Endodermal cell (in vitro differentiated cells): ENCODE data around the gene ALOX5AP. TPM values are rescaled to one million over a fixed set of nuclear protein-coding genes. Genes with fewer than 3 reads are reported as not detected.

ENCODE experiments used
- DNase-seq: peaks from one replicate; pipeline ENCODE4 v3.0.0-alpha.2; 2017
- H3K27ac ChIP-seq: 2 replicates; pipeline ENCODE4 v1.5.1; 2013; ENCODE audit warnings: mild to moderate bottlenecking, low read depth, low read length, moderate library complexity
- H3K27me3 ChIP-seq: 2 replicates; pipeline ENCODE4 v1.6.1; 2013; ENCODE audit warnings: mild to moderate bottlenecking, low read length, moderate library complexity; ENCODE audit not compliant: insufficient read depth, control insufficient read depth, poor library complexity, severe bottlenecking
- H3K36me3 ChIP-seq: 2 replicates; pipeline ENCODE4 v1.7.0; 2013; ENCODE audit warnings: mild to moderate bottlenecking, low read length, moderate library complexity; ENCODE audit not compliant: control insufficient read depth, insufficient read depth
- H3K4me1 ChIP-seq: one replicate; pipeline ENCODE4 v1.7.0; 2013; ENCODE audit warnings: low read length; ENCODE audit not compliant: control insufficient read depth, insufficient read depth
- H3K4me3 ChIP-seq: 2 replicates; pipeline ENCODE4 v1.5.1; 2013; ENCODE audit warnings: mild to moderate bottlenecking, low read length, moderate library complexity
- H3K9ac ChIP-seq: 2 replicates; pipeline ENCODE4 v1.6.1; 2013; ENCODE audit warnings: mild to moderate bottlenecking, low read length, moderate library complexity; ENCODE audit not compliant: poor library complexity, severe bottlenecking; ENCODE audit errors: extremely low read depth
- H3K9me3 ChIP-seq: 2 replicates; pipeline ENCODE4 v1.6.1; 2013; ENCODE audit warnings: mild to moderate bottlenecking, low read length, moderate library complexity; ENCODE audit not compliant: control insufficient read depth
- H3K27ac Mint-ChIP-seq: 2 replicates; pipeline ENCODE4 v1.8.0; 2020; ENCODE audit warnings: mixed read lengths
- H3K27me3 Mint-ChIP-seq: 2 replicates; pipeline ENCODE4 v1.8.0; 2021; ENCODE audit warnings: mild to moderate bottlenecking, mixed read lengths; ENCODE audit not compliant: insufficient read depth
- H3K36me3 Mint-ChIP-seq: 2 replicates; pipeline ENCODE4 v1.8.0; 2020; ENCODE audit warnings: low read depth, mixed read lengths
- H3K4me1 Mint-ChIP-seq: 2 replicates; pipeline ENCODE4 v1.8.0; 2020; ENCODE audit warnings: mixed read lengths
- H3K4me3 Mint-ChIP-seq: 2 replicates; pipeline ENCODE4 v1.8.0; 2020; ENCODE audit warnings: mild to moderate bottlenecking, moderate library complexity, mixed read lengths
- H3K9me3 Mint-ChIP-seq: 2 replicates; pipeline ENCODE4 v1.8.0; 2020; ENCODE audit warnings: mild to moderate bottlenecking, mixed read lengths
- CTCF ChIP-seq: fragments of 200-600 bp; sonication (generic); conservative IDR thresholded peaks from 2 replicates; pipeline ENCODE4 v1.5.0; 2021; ENCODE audit warnings: antibody characterized with exemption, mild to moderate bottlenecking
- WGBS, 2 experiments: methylation state at CpG; one replicate each; pipeline versions ENCODE4 v1.1.5 to v1.1.7; 2013; ENCODE audit warnings: missing lambda C conversion rate in 2 of 2, mixed read lengths in 1 of 2; ENCODE audit not compliant: insufficient coverage in 1 of 2, insufficient read length in 1 of 2; 5-methylcytosine and 5-hydroxymethylcytosine counted together
- long read RNA-seq, 4 experiments: library from polyadenylated mRNA in 2 of 4; library from RNA in 1 of 4; library from capped mRNA in 1 of 4; stranded (forward) in 3 of 4; unstranded in 1 of 4; transcript quantifications; one replicate each; pipeline ENCODE4 v2.0.0, GENCODE V29; 2020 to 2021; ENCODE audit warnings: inconsistent platforms in 1 of 4
- polyA plus RNA-seq, 2 experiments: library from polyadenylated mRNA; stranded (reverse); fragments of 50-300 nt; gene quantifications; one replicate each; pipeline ENCODE4 v1.2.3, GENCODE V29; 2013
- total RNA-seq, 2 donors: library from RNA; stranded (reverse); fragmentation: NEBNext Ultra II Directional in 1 of 2; extraction: Animal tissue kit (Norgen Biotek cat#: 25700) in 1 of 2; gene quantifications; 2 replicates in 1 of 2; 3 replicates in 1 of 2; pipeline ENCODE4 v1.2.1, GENCODE V29; 2021

Gene ALOX5AP
- total RNA-seq, result not detected
- 0.36 TPM for polyA plus RNA-seq (2013, experiment 1 of 2)
- polyA plus RNA-seq (2013, experiment 2 of 2), result 0.41 TPM
- long read RNA-seq, experiment 1, result 0 reads
- long read RNA-seq, experiment 2, result 0 reads
- long read RNA-seq, experiment 3, result 0 reads
- long read RNA-seq, experiment 4, result 0 reads

- Mint-ChIP-seq H3K36me3 (no peaks in the 10 kb centered on the region), H3K4me3 (no peak within 1 kb of the TSS), H3K9me3 (no peaks in the 10 kb centered on the region), H3K27me3 (peaks cover 3% of the 10 kb centered on the region), H3K4me1 (peaks cover 29% of the 10 kb centered on the region), H3K27ac (no peak within 1 kb of the TSS)
- TF ChIP-seq CTCF, result no peak
- Histone ChIP-seq H3K4me3 (no peak within 1 kb of the TSS), H3K9ac (no peak within 1 kb of the TSS), H3K4me1 (peaks cover 6% of the 10 kb centered on the region), H3K27ac (no peak within 1 kb of the TSS), H3K9me3 (no peaks in the 10 kb centered on the region), H3K27me3 (no peaks in the 10 kb centered on the region), H3K36me3 (no peaks in the 10 kb centered on the region)
- 83% methylated on average over 5 of the region's 6 CpGs; no CpG with 5 or more reads in 1 of the 2 experiments for WGBS, 2 experiments
- DNase-seq, result no peak
Measured at GRCh38 chr13:30735025-30735871, at the start of gene ALOX5AP. ALOX5AP (plus strand) TSS chr13:30735543; CDS start chr13:30735606, 63 bp downstream.

DNA sequence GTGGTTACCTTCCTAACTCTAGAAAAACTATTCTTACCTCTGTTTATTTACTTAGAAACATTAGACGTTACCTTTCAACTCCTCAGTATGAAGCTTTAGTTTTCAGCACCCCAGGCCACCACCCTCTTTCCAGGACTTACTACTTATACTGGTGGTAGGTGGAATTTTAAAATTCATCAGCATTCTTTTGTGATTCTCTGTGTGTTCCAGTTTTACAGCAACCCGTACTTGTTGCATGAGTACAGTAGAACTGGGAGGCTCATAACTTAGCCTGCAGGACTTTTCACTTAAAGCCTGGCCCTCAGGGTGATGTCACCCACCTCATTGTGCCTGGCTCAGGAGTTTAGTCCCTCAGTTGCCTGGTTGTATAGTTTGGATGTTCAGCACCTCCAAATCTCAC is 49.4 kb upstream of the ALOX5AP start:
- no peaks in the 10 kb centered on the region for H3K36me3 ChIP-seq
- H3K4me1 ChIP-seq, result no peaks in the 10 kb centered on the region
- H3K4me1 Mint-ChIP-seq, result no peaks in the 10 kb centered on the region
- no peak overlapping the region for H3K4me3 Mint-ChIP-seq
- no peak overlapping the region for H3K4me3 ChIP-seq
- TF ChIP-seq CTCF, result no peak
- no peak overlapping the region for H3K27ac ChIP-seq
- 90 to 92% methylated on average over 1 to 2 of the region's 2 CpGs for WGBS, 2 experiments
- no peaks in the 10 kb centered on the region for H3K27me3 ChIP-seq
- DNase-seq, result no peak
- H3K36me3 Mint-ChIP-seq, result no peaks in the 10 kb centered on the region
- peaks cover 2% of the 10 kb centered on the region for H3K27me3 Mint-ChIP-seq
- H3K27ac Mint-ChIP-seq, result no peak overlapping the region
- H3K9me3 Mint-ChIP-seq, result no peaks in the 10 kb centered on the region
- no peaks in the 10 kb centered on the region for H3K9me3 ChIP-seq
- no peak overlapping the region for H3K9ac ChIP-seq

- Histone ChIP-seq H3K9me3 (no peaks in the 10 kb centered on the region), H3K4me3 (no peak overlapping the region), H3K4me1 (no peaks in the 10 kb centered on the region), H3K27me3 (no peaks in the 10 kb centered on the region), H3K27ac (no peak overlapping the region), H3K9ac (no peak overlapping the region), H3K36me3 (no peaks in the 10 kb centered on the region)
- Mint-ChIP-seq H3K36me3 (no peaks in the 10 kb centered on the region), H3K27me3 (peaks cover 2% of the 10 kb centered on the region), H3K4me1 (no peaks in the 10 kb centered on the region), H3K27ac (no peak overlapping the region), H3K4me3 (no peak overlapping the region), H3K9me3 (no peaks in the 10 kb centered on the region)
- DNase-seq, result no peak
- TF ChIP-seq CTCF, result no peak
- 60 to 91% methylated on average over 1 to 2 of the region's 3 CpGs for WGBS, 2 experiments
Measured at GRCh38 chr13:30687601-30688000, 47.7 kb upstream of the ALOX5AP start.
